HG02840 (cell line): ENCODE results near the gene THOC2.
"Not testable (repeated sequence)": the region's sequence is repeated elsewhere in the genome, so short reads cannot be mapped to it uniquely, and the experiment has no call there.

Experiments
- ATAC-seq: cut with Tn5 transposase; IDR thresholded peaks from one replicate; pipeline ENCODE4 v1.9.1; 2021; ENCODE audit warnings: mild to moderate bottlenecking, moderate library complexity, moderate number of reproducible peaks; ENCODE audit not compliant: unreplicated experiment, low FRiP score

The THOC2 gene

DNA sequence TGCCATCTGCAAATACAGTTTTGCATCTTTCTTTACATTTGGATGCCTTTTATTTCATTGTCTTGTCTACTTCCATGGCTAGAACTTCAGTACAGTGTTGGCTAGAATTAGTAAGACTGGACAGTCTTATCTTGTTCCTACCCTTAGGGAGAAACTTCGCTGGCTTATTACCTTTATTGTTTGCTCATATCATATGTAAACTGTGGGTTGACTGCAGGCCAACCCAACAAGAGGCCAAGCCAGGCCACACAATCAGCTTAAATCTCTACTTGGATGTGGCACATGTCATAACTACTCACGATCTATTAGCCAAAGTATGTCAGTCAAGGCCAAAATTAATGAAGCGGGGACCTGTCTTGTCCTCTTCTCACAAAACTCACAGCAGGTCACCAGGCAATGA is 144.1 kb downstream of the THOC2 start:
- no peak for ATAC-seq

DNA sequence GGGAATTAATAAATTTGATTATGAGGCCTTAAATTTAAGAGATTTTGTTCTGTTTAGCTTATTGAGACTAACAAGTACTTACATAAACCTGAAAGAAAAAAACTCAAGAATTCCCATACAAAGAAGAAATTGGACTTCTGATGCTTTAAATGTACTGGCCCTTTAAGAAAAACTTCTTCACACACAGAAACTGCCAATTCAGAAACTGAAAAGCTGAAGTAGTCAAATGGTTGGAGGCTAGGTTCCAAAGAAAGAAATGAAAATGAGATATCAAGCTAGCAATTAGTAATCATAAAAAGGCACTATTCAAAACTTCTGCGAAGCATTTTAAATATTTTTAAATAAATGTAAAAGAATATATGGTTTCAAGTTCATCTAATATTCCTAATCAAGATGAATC is 151.3 kb downstream of the THOC2 start:
- no peak for ATAC-seq

DNA sequence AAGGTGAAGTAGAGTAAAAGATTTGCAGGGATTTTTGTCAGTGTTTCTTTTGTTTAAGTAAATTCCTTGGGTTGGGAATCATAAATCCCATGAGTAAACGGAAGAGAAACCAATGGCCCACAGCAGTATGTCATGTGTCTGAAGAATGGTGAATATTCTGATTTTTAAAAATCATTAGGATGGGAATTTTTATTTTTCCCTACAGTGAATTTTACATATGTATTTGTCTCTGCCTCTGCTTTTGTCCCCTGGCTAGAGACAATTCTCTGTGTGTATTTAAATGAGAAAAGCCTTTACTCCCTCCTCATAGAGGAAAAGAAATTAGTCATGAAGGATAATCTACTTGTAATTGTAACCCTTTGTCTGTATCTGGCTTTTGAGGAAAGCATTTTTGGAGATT is 152.1 kb downstream of the THOC2 start:
- no peak for ATAC-seq

DNA sequence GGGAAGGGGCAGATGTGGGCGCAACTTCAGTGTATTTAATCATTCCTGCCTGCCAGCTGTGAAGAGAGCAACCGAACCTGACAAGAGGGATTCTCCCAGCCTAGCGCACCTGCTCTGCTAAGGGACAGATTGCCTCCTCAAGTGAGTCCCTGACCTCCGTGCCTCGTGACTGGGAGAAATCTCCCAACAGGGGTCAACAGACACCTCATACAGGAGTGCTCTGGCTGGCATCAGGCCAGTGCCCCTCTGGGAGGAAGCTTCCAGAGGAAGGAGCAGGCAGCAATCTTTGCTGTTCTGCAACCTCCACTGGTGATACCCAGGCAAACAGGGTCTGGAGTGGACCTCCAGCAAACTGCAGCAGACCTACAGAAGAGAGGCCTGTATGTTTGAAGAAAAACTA is 158.8 kb downstream of the THOC2 start:
- not testable (repeated sequence) for ATAC-seq

DNA sequence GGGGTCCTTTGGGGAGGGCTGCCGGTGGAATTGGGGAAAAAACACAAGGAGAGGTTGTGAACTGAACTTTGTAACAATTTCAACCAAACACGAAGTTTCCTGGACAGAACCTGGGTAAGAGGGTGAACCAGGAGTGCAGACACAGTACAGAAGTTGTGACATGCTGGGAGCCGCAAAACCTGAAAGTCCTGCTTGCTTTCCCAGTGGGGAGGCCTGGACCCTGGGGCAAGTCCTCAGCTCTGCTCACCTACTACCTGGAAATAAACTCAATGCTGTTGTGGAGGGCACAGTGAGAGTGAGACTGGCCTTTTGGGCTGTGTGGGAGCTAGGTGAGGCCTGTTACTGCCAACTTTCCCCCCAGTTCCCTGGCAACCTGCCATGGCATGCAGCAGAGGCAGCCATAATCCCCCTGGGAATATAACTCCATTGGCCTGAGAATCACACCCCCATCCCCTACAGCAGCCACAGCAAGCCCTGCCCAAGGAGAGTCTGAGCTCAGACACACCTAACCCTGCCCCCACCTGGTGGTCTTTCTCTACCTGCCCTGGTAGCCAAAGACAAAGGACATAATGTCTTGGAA is 162.8 kb downstream of the THOC2 start:
- ATAC-seq: no peak

DNA sequence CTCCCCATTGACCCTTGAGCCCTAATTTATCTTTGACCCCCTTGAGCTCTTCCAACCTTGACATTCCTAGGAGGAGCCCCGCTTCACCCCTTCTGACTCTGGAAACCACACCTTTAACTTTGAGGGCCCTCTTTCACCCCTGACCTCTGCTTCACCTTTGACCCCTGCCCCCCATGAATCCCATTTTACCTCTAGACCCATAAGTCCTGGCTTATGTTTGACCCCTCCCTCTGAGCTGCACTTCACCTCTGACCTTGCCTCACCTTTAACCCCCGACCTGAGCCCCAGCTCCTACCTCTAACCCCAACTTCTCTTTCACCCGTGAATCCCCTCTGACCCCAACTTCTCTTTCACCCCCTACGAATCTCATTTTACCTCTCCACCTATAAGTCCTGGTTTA is 169.7 kb downstream of the THOC2 start:
- ATAC-seq: no peak

DNA sequence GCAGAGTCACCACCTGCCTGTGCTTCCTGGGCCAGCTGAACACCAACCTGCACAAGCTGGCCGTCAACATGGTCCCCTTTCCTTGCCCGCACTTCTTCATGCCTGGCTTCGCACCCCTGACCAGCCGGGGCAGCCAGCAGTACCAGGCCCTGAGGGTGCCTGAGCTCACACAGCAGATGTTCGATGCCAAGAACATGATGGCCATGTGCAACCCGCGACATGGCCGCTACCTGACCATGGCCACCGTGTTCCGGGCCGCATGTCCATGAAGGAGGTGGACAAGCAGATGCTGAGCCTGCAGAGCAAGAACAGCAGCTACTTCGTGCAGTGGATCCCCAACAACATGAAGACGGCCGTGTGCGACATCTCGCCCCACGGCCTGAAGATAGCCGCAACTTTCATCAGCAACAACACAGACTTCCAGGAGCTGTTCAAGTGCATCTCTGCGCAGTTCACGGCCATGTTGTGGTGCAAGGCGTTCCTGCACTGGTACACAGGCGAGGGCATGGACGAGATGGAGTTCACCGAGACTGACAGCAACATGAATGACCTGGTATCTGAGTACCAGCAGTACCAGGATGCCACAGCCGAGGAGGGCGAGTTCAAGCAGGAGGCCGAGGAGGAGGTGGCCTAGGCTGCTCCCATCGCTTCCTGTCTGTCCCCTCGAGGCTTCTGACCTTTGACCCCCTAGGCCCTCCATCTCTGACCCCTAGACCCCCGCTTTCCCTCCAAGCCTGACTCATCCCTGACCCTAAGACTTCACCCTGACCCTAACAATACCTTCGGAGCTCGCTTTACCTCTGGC is 170.3 kb downstream of the THOC2 start:
- no peak for ATAC-seq

DNA sequence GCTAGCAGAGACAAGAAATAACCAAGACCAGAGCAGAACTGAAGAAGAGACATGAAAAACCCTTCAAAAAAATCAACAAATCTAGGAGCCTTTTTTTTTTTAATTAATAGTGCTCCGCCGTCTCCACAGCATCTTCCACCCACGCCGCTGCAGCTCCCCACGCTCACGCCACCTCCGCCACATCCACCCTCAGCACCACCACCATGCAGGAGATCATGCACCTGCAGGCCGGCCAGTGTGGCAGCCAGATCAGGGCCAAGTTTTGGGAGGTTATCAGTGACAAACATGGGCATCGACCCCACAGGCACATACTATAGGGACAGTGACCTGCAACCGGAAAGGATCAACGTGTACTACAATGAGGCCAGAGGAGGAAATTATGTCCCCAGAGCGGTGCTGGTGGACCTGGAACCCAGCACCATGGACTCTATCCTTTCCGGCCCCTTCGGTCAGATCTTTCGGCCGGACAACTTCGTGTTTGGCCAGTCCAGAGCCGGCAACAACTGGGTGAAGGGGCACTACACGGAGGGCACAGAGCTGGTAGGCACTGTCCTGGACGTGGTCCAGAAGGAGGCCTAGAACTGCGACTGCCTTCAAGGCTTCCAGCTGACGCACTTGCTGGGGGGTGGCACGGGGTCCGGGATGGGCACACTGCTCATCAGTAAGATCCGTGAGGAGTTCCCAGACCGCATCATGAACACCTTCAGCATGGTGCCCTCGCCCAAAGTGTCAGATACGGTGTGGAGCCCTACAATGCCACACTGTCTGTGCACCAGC is 171.2 kb downstream of the THOC2 start:
- no peak for ATAC-seq

DNA sequence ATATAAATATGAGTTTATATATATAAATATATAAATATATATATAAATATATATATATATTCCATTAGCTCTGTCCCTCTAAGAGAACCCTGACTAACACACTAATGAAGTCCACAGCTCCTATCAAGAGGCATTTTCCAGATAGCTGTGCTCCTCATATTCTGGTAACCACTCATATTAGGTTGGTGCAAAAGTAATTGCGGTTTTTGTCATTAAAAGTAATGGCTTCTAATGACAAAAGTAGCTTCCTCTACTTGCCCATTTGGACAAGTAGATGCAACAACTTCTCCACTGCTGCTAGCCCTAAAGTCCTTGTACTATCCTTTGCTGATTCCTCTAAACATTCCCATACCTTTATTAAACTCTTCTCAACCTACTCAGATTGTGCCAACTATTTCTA is 182.0 kb downstream of the THOC2 start:
- no peak for ATAC-seq
